Thyroid gland (tissue), 4 donors: ENCODE results near the gene CYP27A1.

Source experiments
- POLR2A ChIP-seq, 2 donors: fragments of 450-650 bp; IDR thresholded peaks; one replicate each; pipeline ENCODE4 v1.6.1; 2017; ENCODE audit warnings: antibody characterized with exemption in 2 of 2, mild to moderate bottlenecking in 2 of 2, moderate library complexity in 1 of 2
- TF ChIP-seq, protein P1 (sequence below), 6 experiments: fragments of 200-600 bp in 3 of 6; fragments of 450-650 bp in 3 of 6; sonication (generic) in 3 of 6; IDR thresholded peaks; one replicate each; pipeline ENCODE4 v1.5.1; 2016 to 2019; ENCODE audit warnings: antibody characterized with exemption in 6 of 6, mild to moderate bottlenecking in 2 of 6, inconsistent platforms in 1 of 6, moderate library complexity in 1 of 6

DNA sequence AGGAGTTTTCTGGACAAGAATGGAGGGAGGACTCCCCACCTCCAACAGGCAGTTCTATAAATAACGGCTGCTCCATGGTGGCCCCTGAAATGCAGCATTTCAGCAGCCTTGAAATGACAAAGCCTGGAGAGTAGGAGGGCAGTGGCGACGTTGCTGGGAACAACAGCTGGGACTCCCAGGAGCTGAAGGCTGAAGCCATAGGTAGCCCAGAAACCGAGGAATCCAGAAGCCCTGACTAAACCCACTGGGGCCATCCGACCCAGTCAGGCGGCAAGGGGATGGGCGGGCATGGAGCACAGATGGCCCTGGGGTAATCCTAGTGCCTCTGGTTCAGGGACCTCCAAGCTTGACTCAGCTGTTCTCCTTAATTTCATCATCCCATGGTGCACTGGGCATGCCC, 40.7 kb downstream of the CYP27A1 start:
- TF ChIP-seq, protein P1, sequence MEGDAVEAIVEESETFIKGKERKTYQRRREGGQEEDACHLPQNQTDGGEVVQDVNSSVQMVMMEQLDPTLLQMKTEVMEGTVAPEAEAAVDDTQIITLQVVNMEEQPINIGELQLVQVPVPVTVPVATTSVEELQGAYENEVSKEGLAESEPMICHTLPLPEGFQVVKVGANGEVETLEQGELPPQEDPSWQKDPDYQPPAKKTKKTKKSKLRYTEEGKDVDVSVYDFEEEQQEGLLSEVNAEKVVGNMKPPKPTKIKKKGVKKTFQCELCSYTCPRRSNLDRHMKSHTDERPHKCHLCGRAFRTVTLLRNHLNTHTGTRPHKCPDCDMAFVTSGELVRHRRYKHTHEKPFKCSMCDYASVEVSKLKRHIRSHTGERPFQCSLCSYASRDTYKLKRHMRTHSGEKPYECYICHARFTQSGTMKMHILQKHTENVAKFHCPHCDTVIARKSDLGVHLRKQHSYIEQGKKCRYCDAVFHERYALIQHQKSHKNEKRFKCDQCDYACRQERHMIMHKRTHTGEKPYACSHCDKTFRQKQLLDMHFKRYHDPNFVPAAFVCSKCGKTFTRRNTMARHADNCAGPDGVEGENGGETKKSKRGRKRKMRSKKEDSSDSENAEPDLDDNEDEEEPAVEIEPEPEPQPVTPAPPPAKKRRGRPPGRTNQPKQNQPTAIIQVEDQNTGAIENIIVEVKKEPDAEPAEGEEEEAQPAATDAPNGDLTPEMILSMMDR (IDR thresholded peaks at IDR 0.05), result no peak
- TF ChIP-seq POLR2A (IDR thresholded peaks at IDR 0.05), result no peak
